H4 (cell line): ENCODE results near the gene ARPC1B. TPM values are rescaled to one million over a fixed set of nuclear protein-coding genes. Genes with fewer than 3 reads are reported as not detected.
"Not testable (repeated sequence)": the region's sequence is repeated elsewhere in the genome, so short reads cannot be mapped to it uniquely, and the experiment has no call there.

Experiments used
- DNase-seq: peaks from one replicate; pipeline ENCODE4 v3.0.0-alpha.2; 2015; ENCODE audit warnings: low spot score
- total RNA-seq: library from RNA; depleted of rRNA; stranded (reverse); fragments of >200 nt; shearing (Covaris generic); gene quantifications from 2 replicates; pipeline ENCODE4 v1.2.3, GENCODE V29; 2014

The ARPC1B gene
- total RNA-seq, 1 experiment from 2014 or later: 495 TPM

DNA sequence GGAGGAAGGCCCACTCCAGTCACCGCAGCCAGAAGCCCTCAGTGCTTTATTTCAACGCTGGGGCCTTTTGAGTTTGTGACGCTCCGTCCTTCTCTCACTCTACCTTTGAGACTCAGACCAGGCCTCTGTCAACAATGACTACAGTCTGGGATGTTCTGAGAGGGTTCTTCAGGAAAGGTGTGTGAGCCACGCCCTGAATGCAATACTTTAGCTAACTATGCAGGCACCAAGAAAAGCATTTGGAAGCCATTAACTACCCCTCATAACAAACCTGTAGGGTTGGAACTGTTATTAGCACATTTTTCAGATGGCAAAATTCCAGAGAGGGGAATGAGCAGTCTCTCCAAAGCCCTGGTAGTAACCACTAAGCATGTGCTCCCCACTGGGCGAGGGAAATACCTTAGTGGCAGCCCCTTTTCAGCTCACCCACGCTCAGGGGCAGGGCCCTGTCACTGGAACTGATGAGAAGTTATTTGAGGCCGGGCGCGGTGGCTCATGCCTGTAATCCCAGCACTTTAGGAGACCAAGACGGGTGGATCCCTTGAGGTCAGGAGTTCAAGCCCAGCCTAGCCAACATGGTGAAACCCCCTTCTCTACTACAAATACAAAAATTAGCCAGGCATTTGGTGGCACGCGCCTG is 5.7 kb upstream of the ARPC1B start:
- DNase-seq: no peak

DNA sequence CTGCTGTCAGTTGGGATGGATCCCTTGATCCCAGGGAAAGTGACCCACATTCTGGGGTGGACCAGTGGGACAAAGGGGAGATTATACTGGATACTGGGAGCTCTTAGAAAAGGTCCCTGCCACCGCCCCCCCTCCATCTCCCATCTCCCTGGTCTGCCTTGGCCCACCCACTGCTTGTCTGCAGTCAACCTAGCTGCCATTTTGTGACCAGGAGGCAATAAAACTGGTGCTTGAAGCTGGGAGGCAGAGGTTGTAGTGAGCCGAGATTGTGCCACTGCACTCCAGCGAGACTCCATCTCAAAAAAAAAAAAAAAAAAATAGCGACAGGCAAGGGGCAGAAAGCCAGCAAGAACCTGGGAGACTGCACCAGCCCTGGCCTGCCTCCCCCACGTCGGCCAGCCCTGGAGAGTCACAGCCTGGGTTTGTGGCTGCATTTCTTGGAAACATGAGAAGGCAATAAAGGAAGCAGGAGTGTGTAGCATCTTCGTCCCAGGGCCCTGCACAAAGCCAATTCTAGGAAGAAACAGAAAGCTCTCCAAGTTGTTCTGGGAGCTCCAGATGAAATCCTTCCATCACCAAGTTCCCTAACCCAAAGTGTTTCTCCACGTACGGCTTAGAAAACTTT is 4.7 kb upstream of the ARPC1B start:
- DNase-seq: peak; percentile 88

DNA sequence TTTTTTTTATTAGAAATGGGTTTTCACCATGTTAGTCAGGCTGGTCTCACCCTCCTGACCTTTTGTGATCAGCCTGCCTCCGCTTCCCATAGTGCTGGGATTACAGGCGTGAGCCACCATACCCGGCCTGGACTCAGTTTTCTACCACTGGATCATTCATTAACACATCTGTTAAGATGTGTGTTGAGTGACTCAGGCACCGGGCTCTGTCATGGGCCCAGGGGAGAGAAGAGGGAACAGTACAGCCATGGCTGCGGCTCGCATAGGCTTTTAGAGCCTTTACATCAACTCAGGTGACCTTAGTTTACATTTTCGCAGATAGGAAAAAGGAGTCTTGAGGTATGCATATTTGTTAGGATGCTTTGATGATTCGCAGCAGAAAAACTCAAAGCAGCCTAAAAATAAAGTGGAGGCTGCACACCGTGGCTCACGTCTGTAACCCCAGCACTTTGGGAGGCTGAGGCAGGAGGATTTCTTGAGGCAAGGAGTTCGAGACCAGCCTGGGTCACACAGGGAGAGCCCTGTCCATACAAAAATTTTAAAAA is 3.1 kb upstream of the ARPC1B start:
- DNase-seq: no peak

DNA sequence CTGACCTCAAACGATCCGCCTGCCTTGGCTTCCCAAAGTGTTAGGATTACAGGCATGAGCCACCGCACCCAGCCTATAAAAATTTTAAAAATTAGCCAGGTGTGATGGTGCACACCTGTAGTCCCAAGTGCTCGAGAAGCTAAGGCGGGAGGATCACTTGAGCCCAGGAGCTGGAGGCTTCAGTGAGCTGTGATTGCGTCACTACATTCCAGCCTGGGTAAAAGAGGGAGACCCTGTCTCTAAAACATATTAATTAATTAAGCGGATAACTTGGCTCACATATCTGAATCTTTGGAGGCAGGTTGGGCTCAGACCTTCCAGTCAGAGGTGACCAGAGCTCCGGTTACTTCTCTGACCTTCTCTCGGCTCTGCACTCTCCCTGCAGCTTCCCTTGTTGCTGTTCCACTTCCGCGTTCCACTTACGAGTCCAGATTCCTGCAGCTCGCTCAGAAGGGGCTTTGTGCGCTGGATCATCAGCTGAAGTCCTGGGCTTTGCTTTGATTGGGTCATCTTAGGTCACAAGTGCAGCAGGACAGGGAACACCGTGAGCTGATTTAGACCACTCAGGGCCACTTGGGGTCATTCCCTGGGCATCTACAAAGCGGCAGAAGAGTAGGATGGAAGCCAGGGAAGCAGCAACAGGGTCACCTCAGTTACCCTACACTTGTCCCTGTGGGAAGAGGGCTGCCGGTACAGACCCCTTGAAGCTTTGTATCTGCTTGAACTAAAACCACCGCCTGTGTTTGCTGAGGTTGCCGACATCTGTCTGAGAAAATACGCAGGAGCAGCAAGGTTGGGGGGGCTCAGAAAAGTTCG is 2.0 kb upstream of the ARPC1B start:
- no peak for DNase-seq

DNA sequence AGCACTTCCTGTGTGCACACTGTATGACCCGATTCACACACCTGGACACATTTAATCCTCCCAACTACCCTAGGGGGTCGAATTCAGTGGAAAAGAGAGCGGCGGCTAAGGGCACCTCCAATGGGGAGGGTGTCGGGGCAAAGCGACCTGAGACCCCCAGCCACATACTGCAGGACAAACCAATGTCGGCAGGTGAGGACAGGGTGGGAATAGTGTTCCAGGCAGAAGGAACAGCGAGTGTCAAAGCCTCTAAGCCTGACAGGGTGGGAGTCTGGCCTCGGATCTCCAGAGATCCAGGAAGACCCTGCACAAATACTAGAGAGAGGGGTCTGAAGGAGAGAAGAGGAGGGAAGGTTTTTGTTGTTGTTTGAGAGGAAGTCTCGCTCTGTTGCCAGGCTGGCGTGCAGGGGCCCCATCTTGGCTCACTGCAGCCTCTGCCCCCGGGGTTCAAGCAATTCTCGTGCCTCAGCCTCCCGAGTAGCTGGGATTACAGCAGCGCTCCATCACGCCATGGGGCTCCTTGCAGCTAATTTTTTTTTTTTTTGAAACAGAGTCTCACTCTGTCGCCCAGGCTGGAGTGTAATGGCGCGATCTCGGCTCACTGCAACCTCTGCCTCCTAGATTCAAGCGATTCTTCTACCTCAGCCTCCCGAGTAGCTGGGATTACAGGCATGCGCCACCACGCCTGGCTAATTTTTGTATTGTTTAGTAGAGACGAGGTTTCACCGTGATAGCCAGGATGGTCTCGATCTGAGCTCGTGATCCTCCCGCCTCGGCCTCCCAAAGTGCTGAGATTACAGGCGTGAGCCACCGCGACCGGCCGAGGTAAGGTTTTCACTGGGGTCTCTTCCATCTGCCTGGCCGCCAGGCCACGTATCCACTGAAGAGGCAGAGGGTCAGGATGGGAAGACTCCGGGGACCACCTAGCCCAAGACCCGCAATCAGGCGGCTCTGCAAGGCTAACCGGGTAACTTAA is 1.2 kb upstream of the ARPC1B start:
- no peak for DNase-seq

DNA sequence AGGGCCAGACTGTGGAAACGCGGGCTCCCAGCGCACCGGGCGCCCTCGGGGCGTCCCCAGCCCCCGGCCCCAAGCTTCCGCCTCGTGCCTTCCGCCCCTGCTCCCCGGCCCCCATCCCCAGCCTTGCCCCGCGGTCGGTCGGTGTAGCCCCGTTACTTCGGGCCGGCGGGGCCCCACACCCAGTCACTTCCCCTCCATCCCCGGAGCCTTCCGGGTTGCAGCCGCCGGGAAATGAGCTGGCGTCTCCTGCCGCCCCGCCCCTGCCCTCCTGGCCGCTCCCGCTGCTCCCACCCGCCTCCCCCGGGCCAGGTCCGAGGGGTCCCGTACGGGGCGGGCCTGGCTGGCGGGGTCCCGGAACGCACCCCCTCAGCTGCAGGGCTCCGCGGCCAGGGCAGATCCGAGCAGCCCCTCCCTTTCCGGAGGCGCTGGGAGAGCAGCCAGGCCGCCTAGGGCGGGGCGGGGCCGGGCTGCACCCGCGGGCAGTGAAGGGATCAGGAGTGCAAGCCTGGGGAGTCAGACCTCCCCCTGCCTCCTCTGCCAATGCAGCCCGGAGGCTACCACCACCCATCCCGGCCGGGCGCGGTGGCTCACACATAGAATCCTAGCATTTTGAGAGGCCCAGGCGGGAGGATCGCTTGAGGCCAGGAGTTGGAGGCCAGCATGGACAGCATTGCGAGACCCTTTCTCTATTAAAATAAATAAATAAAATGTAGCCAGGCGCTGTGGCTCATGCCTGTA is 709 bp downstream of the ARPC1B start:
- peak; percentile 63 for DNase-seq

DNA sequence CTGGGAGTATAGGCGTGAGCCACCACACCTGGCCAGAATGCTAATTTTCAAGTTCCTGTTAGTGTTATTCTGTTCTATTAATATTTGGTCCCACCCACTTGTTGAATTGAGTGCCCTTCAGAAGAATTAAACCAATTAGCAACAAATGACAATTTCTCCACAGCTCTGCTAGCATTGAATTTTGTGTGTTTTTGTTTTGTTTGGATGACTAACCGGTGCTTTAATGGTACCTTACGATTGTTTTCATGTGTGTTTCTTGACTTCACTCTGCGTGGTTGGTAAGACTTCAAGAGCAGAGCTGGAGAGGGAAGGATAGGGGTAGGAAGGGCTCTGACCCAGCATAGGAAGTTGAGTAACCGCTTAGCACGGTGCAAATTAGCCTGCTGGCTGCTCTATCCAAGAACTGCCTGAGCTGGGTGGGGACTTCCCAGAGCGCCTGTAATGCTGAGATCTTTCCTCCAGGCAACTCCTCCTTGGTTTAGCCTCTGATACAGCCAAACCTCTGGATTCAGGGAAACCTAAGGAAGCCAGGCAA is 4.6 kb downstream of the ARPC1B start:
- peak; percentile 48 for DNase-seq

DNA sequence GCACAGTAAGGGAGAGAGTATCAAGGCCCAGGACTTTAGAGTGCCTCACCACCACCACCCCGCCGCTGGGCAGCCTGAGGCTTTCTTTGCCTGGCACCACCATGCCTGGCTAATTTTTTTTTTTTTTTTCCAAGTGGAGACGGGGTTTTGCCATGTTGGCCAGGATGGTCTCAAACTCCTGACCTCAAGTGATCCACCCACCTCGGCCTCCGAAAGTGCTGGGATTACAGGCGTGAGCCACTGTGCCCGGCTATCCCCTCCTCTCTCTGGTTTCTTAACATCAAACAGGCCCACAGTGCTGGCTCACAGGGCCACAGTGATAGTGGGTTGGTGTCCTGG is 5.1 kb downstream of the ARPC1B start:
- not testable (repeated sequence) for DNase-seq

DNA sequence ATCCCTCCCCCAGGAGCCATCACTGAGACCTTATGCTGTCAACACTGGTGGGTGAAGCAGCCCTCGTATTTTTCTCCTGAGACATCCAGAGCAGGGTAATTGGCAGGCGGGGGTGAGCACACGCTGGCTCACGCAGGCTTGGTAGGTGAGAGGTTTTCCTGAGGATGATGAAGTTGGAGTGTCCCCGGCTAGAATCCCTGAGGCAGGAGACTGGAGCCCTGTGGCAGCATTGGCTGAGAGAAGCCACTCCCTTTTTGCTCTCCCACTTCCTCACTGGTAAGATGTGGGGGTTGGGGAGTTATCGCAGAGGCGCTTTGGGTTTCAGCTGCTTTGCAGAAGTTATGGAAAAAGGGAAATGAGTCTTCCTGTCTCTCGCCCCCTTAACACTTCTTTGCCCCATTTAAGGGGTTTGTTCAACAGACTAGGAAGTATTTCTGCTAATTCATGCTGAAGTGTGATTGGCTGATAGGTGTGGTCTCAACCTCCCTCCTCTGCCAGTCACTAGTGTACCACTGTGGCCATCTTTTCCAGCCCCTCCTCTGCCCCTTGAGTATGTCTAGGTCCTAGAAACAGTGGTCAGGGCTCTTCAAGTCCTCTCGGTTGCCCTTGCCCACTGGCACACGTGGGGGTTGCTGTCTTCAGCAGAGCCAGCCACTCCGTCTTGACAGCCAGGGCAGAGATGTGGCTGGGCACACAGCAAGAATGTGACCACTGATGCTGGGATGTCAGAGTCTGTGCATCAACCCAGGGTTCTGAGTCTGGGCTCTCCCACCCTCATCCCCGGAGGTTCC is 5.7 kb downstream of the ARPC1B start:
- no peak for DNase-seq

DNA sequence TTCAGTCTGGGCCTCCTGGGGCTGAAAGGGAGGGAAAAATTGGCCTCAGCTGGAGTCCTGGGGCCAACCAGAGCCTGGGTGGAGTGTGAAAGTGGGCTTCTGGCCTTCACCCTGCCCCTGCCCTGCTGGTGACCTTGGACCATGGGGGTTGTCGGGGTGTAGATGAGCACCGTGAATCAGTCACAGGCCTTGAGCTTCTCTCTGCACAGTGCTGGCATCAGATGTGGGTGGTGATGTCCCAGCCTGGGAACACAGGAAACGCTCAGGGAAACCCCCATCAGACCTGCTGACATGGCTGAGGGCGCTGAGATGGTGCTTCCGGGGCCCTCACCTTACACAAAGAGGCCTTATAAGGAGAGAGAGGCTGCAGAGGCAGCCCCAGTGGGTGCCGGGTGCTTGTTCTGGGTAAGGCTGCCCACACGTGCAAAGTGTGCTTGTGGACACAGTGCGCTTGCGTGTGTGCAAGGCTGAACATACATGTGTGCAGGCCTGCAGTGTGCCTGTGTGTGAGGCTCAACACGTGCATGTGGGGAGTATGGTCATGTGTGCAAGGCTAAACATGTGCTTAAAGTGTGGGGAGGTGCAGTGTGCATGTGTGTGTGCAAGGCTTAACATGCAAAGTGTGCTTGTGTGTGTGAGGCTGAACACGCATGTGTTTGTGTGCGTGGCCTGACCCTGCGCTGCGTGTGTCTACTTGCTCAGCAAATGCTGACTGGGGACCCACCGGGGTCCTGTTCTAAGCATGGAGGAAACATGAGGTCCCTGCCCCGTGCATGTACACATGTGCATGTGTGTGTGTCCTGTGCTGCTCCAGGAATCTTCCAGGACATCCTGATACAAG is 6.5 kb downstream of the ARPC1B start:
- DNase-seq: no peak

DNA sequence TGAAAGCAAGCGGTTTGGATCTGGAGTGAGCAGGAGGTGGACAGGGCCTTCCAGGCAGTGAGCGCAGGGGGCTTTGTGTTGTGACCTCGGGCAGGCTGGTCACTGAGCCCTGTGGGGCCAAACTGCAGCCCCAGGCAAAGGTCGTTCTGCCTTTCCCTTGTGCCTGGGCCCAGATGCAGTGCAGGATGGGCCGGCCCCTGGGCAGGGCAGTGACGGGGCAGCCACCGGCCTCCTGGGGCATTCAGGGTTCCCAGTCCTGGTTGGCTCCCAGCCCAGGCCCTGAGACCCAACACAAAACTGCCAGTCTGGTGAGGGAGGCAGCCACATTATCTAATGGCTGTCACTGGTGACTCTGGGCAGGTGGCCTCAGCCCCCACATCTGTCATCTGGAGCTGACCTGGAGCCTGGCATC is 7.1 kb downstream of the ARPC1B start:
- no peak for DNase-seq

DNA sequence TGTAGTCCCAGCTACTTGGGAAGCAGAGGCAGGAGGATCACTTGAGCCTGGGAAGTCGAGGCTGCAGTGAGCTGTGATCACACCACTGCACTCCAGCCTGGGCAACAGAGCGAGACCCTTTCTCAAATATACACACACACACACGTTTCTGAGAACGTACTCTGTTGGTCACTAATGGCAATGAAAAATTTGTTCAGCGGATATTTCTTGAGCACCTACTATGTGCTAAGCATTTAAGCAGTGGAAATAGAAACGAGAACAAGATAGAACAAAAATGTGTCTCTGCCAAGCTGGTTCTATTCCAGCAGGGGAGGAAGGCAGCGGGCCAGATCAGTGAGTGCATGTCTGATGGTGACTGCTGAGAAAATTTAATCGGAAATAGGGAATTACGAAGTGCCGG is 8.7 kb downstream of the ARPC1B start:
- DNase-seq: no peak

DNA sequence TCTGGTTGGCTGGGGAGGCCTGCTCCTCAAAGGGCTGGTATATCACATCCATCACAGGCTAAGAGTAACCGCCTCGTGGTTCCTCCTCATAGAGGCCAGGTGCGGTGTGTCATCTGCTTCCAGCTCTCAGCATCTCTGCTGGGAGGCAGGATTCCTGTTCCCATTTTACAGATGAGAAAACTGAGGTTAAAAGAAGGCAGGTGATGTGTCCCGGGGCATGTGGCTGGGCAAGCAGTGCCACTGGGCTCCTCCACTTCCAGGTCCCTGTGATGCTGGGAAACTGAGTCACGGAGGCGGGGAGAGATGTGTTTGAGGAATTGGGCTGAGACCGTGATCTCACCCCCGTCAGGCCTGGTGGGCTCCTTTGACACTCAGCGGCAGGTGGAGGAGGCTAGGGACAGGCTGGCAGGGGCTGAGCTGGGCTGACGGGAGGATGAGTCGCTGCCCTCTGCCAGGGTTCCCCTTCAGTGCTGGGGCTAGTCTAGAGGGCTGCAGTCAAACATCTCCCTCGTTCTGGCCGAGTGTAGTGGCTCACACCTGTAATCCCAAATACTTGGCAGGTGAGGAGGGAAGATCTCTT is 9.4 kb downstream of the ARPC1B start:
- no peak for DNase-seq

DNA sequence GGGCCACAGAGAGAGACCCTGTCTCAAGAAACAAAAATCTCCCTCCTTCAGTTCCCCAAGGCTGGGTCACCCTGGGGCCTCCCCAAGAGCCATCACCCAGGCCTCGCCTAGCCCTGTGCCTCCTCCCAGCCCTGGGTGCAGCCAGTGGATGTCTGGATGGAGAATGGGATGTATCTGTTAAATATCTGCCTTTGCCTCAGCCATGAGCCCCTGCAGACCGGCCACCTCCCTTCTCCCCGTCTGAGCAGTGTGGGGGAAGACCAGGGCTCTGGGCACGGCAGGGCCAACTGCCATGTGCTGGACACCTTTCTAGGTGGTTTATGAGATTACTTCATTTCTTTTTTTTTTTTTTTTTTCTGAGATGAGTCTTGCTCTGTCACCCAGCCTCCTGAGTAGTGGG is 10.0 kb downstream of the ARPC1B start:
- no peak for DNase-seq

DNA sequence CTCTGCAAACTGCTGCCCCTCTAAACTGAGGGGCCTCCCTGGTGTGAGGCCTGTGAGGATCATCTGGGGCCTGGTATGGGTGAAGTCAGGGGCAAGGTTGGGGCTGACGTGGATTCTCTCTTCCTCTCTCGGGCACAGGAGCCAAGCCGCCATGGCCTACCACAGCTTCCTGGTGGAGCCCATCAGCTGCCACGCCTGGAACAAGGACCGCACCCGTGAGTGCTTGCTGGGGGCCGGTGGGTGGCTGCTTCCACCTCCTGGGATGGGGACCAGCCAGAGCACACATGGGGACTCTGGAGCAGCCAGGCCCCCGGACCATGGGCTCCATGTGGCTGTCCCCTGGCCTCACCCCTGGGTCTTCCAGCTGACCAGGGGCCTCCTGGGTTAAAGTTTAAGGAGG is 11.0 kb downstream of the ARPC1B start:
- DNase-seq: no peak

DNA sequence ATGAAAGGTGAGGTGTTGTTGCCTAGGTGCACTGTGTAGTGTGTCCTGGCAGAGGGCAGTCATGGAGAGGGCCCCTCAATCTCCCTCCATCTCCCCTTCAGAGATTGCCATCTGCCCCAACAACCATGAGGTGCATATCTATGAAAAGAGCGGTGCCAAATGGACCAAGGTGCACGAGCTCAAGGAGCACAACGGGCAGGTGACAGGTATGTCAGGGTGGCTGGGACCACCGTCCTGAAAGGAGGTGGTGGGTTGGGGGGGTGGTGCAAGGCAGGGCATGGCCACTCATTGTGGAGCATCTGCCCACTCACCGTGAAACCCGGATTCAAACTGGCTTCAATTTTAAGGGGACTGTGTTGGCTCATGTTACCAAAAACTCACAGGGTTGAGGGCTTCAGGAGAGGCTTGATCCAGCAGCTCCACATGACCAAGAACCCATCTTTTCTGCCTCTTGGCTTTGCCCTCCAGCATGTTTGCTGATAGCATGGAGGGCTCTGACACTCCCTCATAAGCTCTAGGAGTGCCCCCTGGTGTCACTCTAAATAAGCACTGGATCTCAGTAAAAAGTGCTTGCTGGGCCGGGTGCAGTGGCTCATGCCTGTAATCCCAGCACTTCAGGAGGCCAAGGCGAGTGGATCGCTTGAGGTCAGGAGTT is 12.2 kb downstream of the ARPC1B start:
- DNase-seq: no peak

DNA sequence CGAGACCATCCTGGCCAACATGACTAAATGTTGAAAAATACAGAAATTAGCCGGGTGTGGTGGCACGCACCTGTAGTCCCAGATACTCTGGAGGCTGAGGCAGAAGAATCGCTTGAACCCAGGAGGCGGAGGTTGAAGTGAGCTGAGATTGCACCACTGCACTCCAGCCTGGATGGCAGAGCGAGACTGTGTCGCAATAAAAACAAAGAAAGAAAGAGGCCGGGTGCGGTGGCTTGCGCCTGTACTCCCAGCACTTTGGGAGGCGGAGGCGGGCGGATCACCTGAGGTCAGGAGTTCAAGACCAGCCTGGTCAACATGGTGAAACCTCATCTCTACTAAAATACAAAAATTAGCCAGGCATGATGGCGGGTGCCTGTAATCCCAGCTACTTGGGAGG is 12.7 kb downstream of the ARPC1B start:
- not testable (repeated sequence) for DNase-seq

DNA sequence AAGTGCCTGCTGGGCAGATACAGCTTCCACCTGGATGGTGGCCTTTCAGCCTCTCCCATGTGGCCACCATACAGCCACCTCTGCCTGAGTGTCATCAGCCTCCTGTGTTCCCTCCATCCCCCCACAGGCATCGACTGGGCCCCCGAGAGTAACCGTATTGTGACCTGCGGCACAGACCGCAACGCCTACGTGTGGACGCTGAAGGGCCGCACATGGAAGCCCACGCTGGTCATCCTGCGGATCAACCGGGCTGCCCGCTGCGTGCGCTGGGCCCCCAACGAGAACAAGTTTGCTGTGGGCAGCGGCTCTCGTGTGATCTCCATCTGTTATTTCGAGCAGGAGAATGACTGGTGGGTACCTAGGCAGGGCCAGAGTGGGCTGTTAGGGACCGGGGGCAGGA is 13.4 kb downstream of the ARPC1B start:
- no peak for DNase-seq
